GM10847 (cell line): ENCODE measurements around the gene GALNT13.

Experiments
- POLR2A ChIP-seq: IDR thresholded peaks from 2 replicates; pipeline ENCODE4 v1.6.1; 2011; ENCODE audit not compliant: insufficient read length; ENCODE audit errors: extremely low read depth

Gene GALNT13

GRCh38 chr2:154477319-154477718, 605.6 kb downstream of the GALNT13 start:
- TF ChIP-seq POLR2A, result no peak

DNA sequence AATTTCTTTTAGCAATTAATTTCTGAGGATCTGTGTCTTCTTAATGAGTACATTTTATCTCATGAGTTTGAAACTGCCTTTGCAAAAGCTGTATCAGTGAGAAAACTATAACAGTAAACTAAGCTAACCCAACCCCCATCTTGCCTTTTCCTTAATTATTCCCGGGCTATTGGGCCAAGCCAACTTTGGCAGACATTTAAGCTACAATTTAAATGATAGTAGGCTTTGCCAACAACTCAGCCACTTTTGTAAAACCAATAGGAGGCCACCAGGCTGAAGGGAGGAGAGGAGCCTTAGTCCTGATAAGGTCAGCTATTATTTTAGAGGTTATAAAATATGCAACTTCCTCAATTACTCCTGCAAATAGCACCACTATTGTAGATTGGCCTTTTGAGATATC, 608.8 kb downstream of the GALNT13 start:
- no peak for TF ChIP-seq POLR2A

- TF ChIP-seq POLR2A, result no peak
These were observed 609.6 kb downstream of the GALNT13 start for GRCh38 chr2:154481336-154481735.

DNA sequence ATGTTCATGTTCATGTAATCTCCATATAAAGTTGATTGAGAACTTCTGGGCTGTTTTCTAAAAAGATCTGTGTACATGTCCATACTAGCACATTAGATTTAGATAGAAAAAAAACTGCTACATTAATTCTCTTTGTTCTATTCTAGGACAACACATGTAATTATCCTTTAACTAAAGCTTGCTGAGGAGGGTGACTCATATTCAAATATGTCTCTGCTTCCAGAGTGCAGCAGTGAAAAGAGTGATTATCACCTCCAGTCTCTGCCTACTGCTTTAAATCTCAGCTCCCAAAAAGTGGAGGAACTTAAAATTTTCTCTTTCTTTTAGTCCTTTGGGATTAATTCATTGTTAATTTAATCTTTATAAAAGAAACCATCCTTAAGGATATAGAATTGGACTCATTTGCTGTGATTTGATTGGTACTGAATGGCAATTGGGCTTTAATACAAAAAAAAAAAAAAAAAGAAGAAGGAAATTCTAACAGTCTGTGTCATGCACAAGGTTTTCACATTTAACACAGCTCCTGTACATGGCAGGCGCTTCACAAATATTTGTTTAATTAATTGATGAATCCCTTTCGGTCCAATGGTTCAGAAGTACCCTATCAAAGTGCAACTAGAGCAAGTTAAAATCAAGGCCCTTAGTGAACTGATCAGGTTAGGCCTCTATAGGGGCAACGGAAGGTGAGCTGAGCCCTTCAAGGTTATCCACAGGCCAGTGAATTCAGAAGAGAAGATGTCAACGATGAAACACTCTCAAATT, 612.8 kb downstream of the GALNT13 start:
- TF ChIP-seq POLR2A, result no peak

DNA sequence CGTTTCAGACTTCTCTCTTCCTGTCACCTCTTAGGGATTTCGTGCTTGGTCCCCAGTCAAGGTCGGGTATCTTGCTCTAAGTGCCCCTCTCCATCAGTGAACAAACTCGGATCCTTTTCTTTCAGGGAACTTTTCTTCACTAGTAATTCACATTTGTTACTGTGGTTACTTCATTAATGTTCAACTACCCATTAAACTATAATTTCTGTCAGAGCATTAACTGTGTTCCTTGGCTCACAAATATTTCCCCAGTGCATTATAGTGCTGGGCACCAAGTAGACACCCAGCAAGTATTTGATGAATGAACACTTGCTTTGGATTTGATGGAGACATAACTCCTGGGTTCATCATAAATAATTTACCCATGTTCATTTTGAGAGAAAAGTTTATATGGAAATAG, 617.1 kb downstream of the GALNT13 start:
- no peak for TF ChIP-seq POLR2A

GRCh38 chr2:154489266-154489858, 617.6 kb downstream of the GALNT13 start:
- TF ChIP-seq POLR2A, result no peak

DNA sequence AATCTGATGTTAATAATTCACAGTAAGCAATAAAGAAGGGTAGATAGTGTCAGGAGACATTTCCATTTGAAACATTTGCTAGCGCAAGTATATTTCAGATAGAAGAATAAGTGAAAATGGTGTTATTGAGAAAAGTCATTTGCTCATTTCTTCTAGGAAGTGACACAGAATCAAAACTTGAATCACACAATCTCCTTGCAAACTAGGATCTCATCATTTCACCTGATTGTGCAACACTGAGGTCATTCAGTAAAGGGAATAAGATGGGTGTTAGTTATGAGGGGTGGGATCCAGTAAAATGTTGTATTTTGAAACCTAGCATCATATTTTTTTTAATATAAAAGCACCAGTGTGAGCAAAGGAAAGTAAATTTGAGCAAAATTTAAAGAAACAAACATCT, 618.8 kb downstream of the GALNT13 start:
- no peak for TF ChIP-seq POLR2A

DNA sequence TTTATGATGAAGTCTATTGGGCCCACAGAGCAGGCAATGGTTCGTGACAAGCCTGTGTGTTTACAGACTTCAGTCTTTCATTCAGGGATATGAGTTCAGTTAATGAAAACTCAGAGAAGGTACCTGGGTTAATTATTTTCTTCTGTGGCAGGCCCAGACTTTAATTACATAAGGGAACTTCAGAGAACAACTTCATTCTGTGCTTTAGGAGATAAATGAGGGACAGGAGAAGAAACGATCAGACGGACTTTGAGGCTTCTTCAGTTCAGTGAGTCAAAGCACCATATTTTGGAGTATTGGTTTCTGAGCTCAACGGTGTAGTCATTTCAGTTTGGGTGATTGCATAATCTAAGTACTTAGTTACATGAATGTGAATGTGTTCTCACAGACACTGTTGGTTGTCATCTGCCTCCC, 623.7 kb downstream of the GALNT13 start:
- no peak for TF ChIP-seq POLR2A

DNA sequence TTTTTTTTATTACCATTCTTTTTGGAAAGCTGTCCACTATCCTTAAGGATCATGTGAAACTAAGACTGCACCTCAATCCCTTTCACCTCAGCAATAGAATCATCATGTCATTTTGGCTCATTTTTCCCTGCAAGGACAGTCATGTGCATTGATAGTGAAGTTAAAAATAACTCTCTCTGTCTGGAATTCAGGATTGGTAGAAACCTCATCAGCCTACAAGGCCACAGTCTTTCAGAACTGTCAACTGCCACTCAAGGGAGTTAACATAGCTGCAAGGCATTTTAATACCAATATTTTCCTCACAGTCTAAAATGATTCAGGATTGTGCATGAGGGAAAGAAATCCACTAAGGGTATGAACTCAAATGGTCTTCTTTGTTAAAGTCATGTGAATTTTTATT, 625.3 kb downstream of the GALNT13 start:
- TF ChIP-seq POLR2A, result no peak
